ENCODE results near the gene CYP4A22. TPM values are rescaled to one million over a fixed set of nuclear protein-coding genes. Genes with fewer than 3 reads are reported as not detected.
"Not testable (repeated sequence)": the region's sequence is repeated elsewhere in the genome, so short reads cannot be mapped to it uniquely, and the experiment has no call there.

Gene CYP4A22
- total RNA-seq, 2 donors from 2014 or later: not detected

DNA sequence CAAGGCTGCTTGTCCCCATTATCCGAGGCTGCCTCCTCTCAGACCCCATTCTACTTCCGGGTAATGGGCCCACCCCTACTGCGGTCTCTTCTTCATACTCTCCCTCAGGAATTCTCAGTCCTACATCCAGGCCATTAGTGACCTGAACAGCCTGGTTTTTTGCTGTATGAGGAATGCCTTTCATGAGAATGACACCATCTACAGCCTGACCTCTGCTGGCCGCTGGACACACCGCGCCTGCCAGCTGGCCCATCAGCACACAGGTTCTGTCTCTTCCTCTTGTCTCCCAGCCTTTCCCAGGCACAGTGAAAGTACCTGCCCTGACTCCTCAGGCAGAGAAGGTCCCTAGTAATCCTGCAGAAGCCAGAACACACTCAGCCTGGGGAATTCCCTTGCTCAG is 6.4 kb downstream of the CYP4A22 start:
- DNase-seq (ENCODE audit: low spot score in 2 of 2); H3K27ac Mint-ChIP-seq; H3K36me3 Mint-ChIP-seq; ATAC-seq; H3K9me3 Mint-ChIP-seq: not testable (repeated sequence)

DNA sequence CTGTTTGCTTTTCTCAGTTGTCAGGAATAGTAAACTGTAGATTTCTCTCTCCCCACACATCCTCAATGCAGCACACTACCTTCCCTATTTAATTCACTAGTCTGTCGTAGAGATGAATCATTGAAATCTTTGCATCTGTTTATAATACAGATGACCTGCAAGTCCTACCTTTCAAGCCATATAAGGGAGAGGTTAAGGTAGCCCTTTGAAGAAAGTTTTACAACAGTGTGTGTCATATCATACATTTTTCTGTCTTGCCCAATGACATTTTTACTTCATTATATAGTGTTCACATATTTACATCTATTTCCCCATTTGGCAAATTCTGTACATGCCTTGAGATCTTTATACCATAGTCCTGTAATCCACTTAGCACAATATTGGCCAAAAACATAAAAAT is 9.3 kb downstream of the CYP4A22 start:
- H3K27ac Mint-ChIP-seq: not testable (repeated sequence)

DNA sequence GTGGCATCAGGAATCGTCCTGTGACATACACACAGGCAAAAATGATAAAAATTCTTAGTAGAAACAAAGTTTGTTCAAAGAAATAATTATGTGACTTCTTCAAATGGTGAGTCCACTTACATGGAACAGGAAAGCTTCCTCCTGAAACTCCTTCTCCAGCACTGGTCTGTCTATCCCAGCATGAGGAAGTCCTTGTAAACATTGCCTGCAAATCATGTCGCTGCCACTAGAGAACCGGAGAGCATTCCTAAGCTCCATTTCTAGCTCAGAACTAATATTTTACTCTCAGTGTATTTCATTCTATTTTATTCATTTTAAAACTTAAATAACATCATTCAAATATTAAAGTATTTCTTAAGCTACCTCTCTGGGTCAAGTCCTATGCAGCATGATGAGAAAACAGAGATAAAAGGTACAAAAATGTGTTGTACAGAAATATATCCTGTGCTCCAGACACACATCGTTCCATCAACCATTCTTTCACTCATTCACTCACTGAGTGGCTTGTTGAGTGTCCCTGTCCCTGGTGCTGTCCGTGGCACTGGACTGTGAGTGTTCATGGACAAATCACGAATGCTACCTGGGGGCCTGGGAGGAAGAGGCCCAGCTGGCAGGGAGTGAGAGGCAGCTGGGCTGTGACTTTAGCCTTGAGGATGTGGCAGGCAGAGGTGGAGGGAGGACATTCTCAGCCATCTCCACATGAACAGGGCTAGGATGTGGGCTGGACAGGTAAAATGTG is 10.0 kb downstream of the CYP4A22 start:
- Mint-ChIP-seq H3K9me3 (no peaks in the 10 kb centered on the region), H3K36me3 (no peaks in the 10 kb centered on the region), H3K27ac (no peak overlapping the region)
- ATAC-seq (no peak), DNase-seq (ENCODE audit: low spot score in 2 of 2) (no peak)

More for the DNA sequence above, 9.3 kb downstream of the CYP4A22 start:
- not testable (repeated sequence) for H3K36me3 Mint-ChIP-seq; ATAC-seq; DNase-seq (ENCODE audit: low spot score in 2 of 2); H3K9me3 Mint-ChIP-seq

DNA sequence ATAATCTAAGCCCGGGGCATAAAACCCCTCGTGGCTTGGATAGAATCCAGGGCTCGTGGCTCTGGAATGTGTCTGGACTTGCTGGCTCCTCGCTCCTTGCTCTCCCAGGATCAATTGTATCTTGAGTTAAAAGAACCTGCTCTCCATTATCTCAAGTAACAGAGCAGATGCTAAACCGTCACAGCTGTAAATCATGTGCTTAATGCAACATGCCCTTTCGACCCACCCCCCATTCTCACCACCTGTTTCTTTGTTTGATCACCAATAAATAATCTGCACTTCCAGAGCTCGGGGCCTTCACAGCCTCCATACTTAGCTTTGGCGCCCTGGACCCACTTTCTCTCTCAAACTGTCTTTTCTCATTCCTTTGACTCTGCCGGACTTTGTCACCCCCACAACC is 11.9 kb downstream of the CYP4A22 start:
- H3K36me3 Mint-ChIP-seq; H3K9me3 Mint-ChIP-seq; ATAC-seq; DNase-seq (ENCODE audit: low spot score in 2 of 2): not testable (repeated sequence)
- peak overlapping the region in 1 of 2 donors; percentile 32 for H3K27ac Mint-ChIP-seq

DNA sequence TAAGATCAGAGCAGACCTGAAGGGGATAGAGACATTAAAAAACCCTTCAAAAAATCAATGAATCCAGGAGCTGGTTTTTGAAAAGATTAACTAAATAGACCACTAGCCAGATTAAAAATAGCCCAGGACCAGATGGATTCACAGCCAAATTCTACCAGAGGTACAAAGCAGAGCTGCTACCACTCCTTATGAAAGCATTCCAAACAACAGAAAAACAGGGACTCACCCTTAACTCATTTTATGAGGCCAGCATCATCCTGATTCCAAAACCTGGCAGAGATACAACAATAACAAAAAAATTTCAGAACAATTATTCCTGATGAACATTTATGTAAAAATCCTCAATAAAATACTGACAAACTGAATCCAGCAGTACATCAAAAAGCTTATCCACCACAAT is 19.2 kb downstream of the CYP4A22 start:
- not testable (repeated sequence) for H3K27ac Mint-ChIP-seq; DNase-seq (ENCODE audit: low spot score in 2 of 2); ATAC-seq
- H3K36me3 Mint-ChIP-seq: peaks cover 0 to 23% of the 10 kb centered on the region in 2 donors
- H3K9me3 Mint-ChIP-seq: peaks cover 14 to 16% of the 10 kb centered on the region in 2 donors

DNA sequence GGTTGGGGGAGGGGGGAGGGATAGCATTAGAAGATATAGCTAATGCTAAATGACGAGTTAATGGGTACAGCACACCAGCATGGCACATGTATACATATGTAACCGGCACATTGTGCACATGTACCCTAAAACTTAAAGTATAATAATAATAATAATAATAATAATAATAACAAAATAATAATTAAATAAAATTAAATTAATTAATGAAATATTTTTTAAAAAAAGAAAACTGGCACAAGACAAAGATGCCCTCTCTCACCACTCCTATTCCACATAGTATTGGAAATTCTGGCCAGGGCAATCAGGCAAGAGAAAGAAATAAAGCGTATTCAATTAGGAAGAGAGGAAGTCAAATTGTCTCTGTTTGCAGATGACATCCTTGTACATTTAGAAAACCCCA is 20.7 kb downstream of the CYP4A22 start:
- Mint-ChIP-seq H3K36me3 (peaks cover 0 to 23% of the 10 kb centered on the region in 2 donors), H3K9me3 (peaks cover 12 to 14% of the 10 kb centered on the region in 2 donors)
- DNase-seq (ENCODE audit: low spot score in 2 of 2); H3K27ac Mint-ChIP-seq; ATAC-seq: not testable (repeated sequence)

DNA sequence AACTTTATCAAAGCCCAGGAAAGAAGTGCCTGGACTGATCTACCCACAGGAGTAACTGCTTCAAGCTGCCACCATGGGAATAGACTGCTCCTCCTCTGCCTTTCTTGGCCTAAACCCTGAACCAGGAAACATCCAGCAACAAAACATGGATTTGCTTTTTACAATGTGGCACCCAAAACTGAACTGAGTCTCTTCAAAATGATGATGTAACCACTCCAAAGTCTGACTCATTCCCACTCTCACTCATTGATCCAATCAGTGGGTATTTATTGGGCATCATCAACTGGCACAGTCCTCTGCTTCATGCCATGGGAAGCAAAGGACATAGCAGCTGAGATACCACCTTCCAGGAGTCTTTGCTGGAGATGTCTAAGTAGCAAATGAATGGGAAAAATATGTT is 23.5 kb downstream of the CYP4A22 start:
- Mint-ChIP-seq H3K27ac (no peak overlapping the region), H3K9me3 (peaks cover 4 to 8% of the 10 kb centered on the region in 2 donors), H3K36me3 (peaks cover 0 to 8% of the 10 kb centered on the region in 2 donors)
- DNase-seq (ENCODE audit: low spot score in 2 of 2) (no peak), ATAC-seq (no peak)

DNA sequence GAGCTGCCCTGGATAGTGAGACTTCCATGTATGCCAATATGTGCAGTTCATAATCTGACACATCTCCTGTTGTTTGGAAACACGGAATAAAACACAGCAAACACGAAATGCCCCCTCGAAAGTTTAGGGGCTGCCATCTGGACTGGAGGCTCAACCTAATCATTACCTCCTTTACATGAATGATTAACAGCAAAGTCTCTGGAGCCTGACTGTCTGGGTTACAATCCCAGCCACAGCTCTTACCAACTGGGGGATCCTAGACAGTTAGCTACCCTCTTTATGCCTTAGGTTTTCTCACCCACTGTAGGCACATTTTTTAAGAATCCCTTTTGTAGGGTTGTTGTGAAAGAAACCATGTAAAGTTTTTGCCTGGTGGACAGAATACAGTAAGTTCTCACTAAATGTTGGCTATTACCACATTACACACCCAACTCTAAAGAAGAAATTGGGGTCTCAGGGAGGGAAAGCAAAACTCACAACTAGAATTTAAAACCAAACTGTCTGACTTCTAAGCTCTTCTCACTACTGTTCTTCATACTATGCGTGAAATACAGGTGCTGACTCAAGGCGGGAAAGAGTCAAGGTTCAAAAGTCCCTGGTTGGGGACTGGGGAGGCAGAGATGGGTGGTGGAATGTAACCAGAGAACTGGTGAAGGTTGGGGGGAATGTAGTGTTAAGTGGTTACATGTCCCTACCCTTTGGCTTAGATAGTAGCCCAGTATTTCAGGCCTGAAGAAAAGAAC is 24.2 kb downstream of the CYP4A22 start:
- Mint-ChIP-seq H3K9me3 (peaks cover 0 to under 1% of the 10 kb centered on the region in 2 donors), H3K36me3 (peaks cover 0 to under 1% of the 10 kb centered on the region in 2 donors), H3K27ac (no peak overlapping the region)
- ATAC-seq: no peak
- DNase-seq (ENCODE audit: low spot score in 2 of 2): no peak

DNA sequence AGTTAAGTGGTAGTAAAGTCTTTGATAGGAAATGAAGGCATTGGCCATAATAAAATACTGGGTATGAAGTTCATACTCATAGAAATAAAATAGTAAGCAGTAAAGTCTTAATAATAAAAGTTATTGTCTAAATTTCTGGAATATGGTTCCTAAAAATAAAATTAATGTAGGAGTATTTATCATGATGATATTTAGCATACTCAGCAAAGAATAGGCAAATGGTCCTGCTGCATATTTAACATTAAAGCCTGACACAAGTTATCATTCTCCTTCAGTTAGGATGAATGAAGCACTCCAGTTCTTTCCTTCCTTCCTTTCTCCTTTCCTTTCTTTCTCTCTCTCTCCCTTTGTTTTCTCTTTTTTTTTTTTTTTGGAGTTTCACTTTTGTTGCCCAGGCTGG is 27.3 kb downstream of the CYP4A22 start:
- Mint-ChIP-seq H3K36me3 (peaks cover 0 to 5% of the 10 kb centered on the region in 2 donors), H3K27ac (no peak overlapping the region), H3K9me3 (no peaks in the 10 kb centered on the region)
- no peak for ATAC-seq
- no peak for DNase-seq (ENCODE audit: low spot score in 2 of 2)

DNA sequence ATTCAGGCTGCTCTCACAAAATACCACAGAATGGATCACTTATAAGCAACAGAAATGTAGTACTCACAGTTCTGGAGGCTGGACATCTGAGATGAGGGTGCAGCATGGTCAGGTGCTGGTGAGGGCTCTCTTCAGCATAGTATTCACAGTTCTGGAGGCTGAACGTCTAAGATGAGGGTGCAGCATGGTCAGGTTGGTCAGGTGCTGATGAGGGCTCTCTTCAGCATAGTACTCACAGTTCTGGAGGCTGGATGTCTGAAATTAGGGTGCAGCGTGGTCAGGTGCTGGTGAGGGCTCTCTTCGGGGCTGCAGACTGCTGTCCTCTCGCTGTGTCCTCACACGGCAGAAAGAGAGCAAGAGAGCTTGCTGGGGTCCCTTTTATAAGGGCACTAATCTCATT is 35.5 kb downstream of the CYP4A22 start:
- no peaks in the 10 kb centered on the region for H3K9me3 Mint-ChIP-seq
- ATAC-seq: no peak
- H3K27ac Mint-ChIP-seq: no peak overlapping the region
- peaks cover 0 to 5% of the 10 kb centered on the region in 2 donors for H3K36me3 Mint-ChIP-seq
- DNase-seq (ENCODE audit: low spot score in 2 of 2): no peak

DNA sequence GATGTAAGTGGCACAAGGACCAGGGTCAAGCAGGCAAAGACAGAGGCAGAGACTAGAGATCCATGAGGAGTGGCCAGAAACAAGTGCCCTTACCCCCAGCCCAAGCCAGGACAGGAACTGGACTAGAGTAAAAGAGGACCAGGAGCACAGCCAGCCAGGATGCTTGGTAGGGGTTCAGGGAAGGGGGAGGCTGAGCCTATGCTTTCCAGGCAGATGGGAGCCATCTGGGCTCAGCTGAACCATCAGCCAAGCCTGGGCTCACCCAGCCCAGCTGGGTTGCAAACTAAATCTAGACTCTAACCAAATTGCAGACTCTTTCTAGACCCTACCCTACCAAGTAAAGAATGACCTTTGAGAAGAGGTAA is 37.4 kb downstream of the CYP4A22 start:
- H3K36me3 Mint-ChIP-seq: no peaks in the 10 kb centered on the region
- no peak overlapping the region for H3K27ac Mint-ChIP-seq
- DNase-seq (ENCODE audit: low spot score in 2 of 2) (no peak), ATAC-seq (no peak)
- H3K9me3 Mint-ChIP-seq: no peaks in the 10 kb centered on the region

DNA sequence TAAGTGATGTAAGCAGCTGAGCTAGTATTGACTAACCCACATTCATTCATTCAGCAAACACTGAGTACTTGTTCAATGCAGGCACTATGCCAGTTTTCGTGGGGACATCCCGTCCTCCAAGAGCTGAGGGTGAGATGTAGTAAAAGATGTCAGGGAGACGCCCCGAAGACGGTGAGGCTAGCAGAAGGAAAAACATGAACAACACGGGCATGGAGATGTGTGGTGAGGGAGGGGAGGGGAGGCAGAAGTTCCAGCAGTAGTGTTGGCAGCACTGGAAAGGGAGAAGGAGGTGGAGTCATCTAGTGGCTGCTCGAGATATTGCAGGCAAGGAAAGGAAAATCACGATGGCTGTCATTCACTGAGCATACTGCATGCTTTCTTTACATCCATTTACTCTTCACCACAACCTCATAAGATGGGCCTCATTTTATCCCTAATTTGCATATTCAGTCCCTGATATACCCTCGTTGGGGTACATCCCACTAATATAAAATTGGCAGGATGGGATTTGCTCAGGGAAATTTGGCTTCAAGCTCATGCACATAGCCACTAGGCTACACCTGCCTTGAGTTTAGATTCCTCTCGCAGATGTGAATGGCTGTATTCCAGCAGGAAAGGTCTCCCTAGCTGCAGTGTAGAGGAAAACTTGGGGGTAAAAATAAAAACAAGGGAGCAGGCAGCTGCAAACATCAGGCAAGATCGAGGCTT is 38.1 kb downstream of the CYP4A22 start:
- Mint-ChIP-seq H3K27ac (no peak overlapping the region), H3K9me3 (no peaks in the 10 kb centered on the region)

DNA sequence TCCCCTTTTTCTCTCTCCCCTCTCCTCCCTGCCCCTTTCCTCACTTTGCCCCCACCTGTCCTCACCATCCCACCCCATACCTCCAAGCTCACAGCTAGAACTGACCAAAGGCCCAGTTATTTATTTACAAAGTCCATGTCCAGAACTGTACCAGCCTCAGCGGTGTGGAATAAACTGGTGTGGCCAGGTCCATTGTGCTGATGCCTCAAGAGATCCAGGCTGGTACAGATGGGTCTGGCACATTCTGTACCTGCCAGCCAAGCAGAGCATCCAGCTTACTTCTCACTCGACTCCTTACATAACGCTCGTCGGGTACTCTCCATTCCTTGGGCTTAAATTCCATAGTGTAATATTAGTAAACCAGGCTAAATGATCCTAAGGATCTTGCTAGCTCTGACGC is 40.8 kb downstream of the CYP4A22 start:
- ATAC-seq (no peak), DNase-seq (ENCODE audit: low spot score in 2 of 2) (no peak)
- H3K36me3 Mint-ChIP-seq: no peaks in the 10 kb centered on the region
- no peak overlapping the region for H3K27ac Mint-ChIP-seq
- H3K9me3 Mint-ChIP-seq: no peaks in the 10 kb centered on the region

More for the DNA sequence above, 38.1 kb downstream of the CYP4A22 start:
- ATAC-seq (peak; percentile 46 to 50), DNase-seq (ENCODE audit: low spot score in 2 of 2) (peak in 1 of 2 donors; percentile 53)
- H3K36me3 Mint-ChIP-seq: no peaks in the 10 kb centered on the region

DNA sequence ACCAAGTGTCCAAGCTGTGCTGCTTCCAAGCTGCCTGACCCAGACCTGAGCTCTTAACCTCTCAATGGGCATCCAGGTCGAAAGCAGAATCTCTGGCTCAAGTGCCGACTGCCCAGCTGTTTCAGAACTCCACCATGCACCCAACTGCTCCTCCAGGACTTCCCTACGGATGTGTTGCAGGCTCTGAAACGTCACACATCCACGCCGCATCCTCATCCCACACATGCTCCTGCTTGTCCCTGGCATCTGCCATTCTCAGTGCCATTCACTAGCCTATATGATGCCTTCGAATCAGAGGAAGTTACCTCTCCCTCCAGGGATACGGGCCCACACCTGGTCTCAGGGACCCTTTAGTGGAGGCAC is 41.4 kb downstream of the CYP4A22 start:
- ATAC-seq (no peak), DNase-seq (ENCODE audit: low spot score in 2 of 2) (no peak)
- H3K27ac Mint-ChIP-seq: no peak overlapping the region
- H3K36me3 Mint-ChIP-seq: no peaks in the 10 kb centered on the region
- H3K9me3 Mint-ChIP-seq: no peaks in the 10 kb centered on the region

DNA sequence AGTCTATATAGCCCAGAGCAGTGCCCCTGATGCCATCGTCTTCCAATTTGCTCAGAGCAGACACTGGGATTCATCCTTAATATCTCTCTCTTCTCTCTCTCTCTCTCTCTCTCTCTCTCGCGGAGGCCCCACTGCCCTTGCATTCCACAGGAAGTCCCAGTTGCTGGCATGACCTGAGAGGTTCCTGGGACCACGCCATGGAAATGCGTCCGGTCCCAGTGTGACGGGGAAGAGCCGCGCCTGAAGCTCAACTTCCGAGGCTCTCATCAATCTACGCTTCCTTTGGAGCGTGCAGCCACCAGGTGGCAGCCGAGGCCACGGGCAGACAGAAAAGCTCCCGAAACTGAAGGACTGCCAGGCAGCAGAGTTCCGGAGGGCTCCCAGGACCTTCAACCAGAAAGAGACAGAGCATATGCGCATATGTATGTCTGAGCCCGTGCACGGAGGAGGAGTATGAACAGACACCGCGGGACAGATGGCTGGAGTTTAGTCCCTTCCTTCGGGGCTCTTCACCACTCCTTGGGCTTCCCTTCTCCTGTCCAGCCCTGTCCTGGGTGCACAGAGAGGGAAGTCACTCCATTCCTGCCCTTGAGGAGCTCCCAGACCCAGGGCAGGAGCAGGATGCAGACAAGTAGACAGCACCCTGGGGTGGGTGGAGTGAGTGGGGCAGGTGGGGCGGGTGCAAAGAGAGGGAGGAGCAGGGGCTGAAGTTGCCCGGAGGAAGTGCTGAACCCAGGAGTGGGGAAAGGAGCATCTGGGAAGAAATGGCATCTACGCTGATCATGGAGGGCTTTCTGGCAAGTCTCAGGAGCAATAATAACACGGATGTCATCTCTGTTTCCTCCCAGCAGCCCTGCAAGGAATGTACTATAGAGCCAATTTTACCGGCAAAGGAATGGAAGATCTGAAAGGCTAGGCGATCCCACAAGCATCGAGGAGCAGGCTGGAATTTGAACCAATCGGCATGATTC is 42.1 kb downstream of the CYP4A22 start:
- DNase-seq (ENCODE audit: low spot score in 2 of 2) (peak; percentile 71 to 86), ATAC-seq (peak; percentile 85 to 87)
- H3K9me3 Mint-ChIP-seq: no peaks in the 10 kb centered on the region
- H3K36me3 Mint-ChIP-seq: no peaks in the 10 kb centered on the region
- peak overlapping the region in 1 of 2 donors; percentile 84 for H3K27ac Mint-ChIP-seq

DNA sequence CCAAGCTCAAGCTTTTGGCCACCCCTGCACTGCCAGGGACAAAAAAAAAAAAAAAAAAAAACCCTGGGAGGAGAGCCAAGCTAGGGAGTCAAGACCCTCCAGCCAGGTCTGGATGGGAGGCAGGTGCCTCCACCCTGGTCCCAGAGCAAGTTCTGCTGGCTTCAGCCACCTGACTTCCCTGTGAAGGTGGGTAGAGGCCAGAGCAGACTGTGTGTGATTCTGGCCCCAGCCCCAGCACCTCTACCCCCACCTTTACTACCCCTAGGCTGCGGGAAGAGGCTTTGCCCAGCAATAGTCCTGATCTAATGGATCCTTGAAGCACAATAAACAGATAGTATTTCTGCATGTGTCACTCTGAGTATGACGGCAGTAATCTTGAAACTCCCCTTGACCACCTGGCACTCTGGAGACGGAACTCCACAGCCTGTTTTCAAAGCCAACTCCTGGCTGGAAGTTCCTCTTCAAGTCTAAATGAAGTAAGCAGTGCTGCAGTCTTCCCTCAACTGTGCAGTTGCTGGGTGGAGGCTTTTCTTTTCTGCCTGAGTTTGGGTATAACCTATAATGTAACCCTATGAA is 42.8 kb downstream of the CYP4A22 start:
- ATAC-seq (no peak), DNase-seq (ENCODE audit: low spot score in 2 of 2) (no peak)
- no peak overlapping the region for H3K27ac Mint-ChIP-seq
- H3K9me3 Mint-ChIP-seq: no peaks in the 10 kb centered on the region
- H3K36me3 Mint-ChIP-seq: no peaks in the 10 kb centered on the region

Data from activated naive CD4-positive, alpha-beta T cell treated with anti-CD3 and anti-CD28 coated beads, Interleukin-2, amount 50 U/mL, for 72 hours (primary cell).